Activated T-helper 17 cell treated with anti-CD3 and anti-CD28 coated beads, Interleukin-2, amount 50 U/mL, for 72 hours (primary cell): ENCODE results near the gene C12orf57. TPM values are rescaled to one million over a fixed set of nuclear protein-coding genes. Genes with fewer than 3 reads are reported as not detected.
A peak's percentile ranks its signal among the peaks of the same experiment; 100 is the strongest.

Source experiments
- ATAC-seq: fragments of 150-1000 bp; cut with Tn5 transposase; replicated peaks from 2 replicates; pipeline ENCODE4 v1.10.0; 2021; ENCODE audit warnings: mild to moderate bottlenecking, moderate library complexity
- H3K27ac Mint-ChIP-seq: one replicate; pipeline ENCODE4 v1.8.0; 2022; ENCODE audit warnings: mixed read lengths
- H3K27me3 Mint-ChIP-seq: one replicate; pipeline ENCODE4 v1.8.0; 2022; ENCODE audit warnings: mixed read lengths
- H3K36me3 Mint-ChIP-seq: one replicate; pipeline ENCODE4 v1.8.0; 2022; ENCODE audit warnings: low read depth, mild to moderate bottlenecking, mixed read lengths
- H3K4me1 Mint-ChIP-seq: one replicate; pipeline ENCODE4 v1.8.0; 2022; ENCODE audit warnings: mixed read lengths
- H3K4me3 Mint-ChIP-seq: one replicate; pipeline ENCODE4 v1.8.0; 2022; ENCODE audit warnings: mild to moderate bottlenecking, mixed read lengths
- H3K9me3 Mint-ChIP-seq: one replicate; pipeline ENCODE4 v1.8.0; 2022; ENCODE audit warnings: mixed read lengths
- total RNA-seq, 2 donors: library from RNA; stranded (reverse); gene quantifications; one replicate each; pipeline ENCODE4 v1.2.3, GENCODE V29; 2022

C12orf57 gene
- total RNA-seq, 2 donors from 2014 or later: 192 to 307 TPM

- ATAC-seq: no peak
- H3K36me3 Mint-ChIP-seq: peaks cover 86% of the 10 kb centered on the region
- peaks cover 47% of the 10 kb centered on the region for H3K4me1 Mint-ChIP-seq
- peak overlapping the region; percentile 95 for H3K27ac Mint-ChIP-seq
- H3K9me3 Mint-ChIP-seq: no peaks in the 10 kb centered on the region
- peak overlapping the region; percentile 87 for H3K4me3 Mint-ChIP-seq
- H3K27me3 Mint-ChIP-seq: no peaks in the 10 kb centered on the region
Observed at GRCh38 chr12:6959805-6960592, 16.2 kb downstream of the C12orf57 start.

GRCh38 chr12:6960593-6961277 is 16.9 kb downstream of the C12orf57 start:
- no peaks in the 10 kb centered on the region for H3K9me3 Mint-ChIP-seq
- peaks cover 52% of the 10 kb centered on the region for H3K4me1 Mint-ChIP-seq
- H3K27me3 Mint-ChIP-seq: no peaks in the 10 kb centered on the region
- peak; percentile 40 for ATAC-seq
- peaks cover 86% of the 10 kb centered on the region for H3K36me3 Mint-ChIP-seq
- H3K27ac Mint-ChIP-seq: peak overlapping the region; percentile 95
- peak overlapping the region; percentile 87 for H3K4me3 Mint-ChIP-seq

- peaks cover 86% of the 10 kb centered on the region for H3K36me3 Mint-ChIP-seq
- peak; percentile 79 for ATAC-seq
- H3K27me3 Mint-ChIP-seq: no peaks in the 10 kb centered on the region
- H3K4me1 Mint-ChIP-seq: peaks cover 47% of the 10 kb centered on the region
- H3K27ac Mint-ChIP-seq: peak overlapping the region; percentile 95
- peak overlapping the region; percentile 87 for H3K4me3 Mint-ChIP-seq
- H3K9me3 Mint-ChIP-seq: no peaks in the 10 kb centered on the region
Observed at GRCh38 chr12:6961278-6961694, 17.5 kb downstream of the C12orf57 start.

GRCh38 chr12:6961695-6962284 is 18.0 kb downstream of the C12orf57 start:
- Mint-ChIP-seq H3K36me3 (peaks cover 86% of the 10 kb centered on the region), H3K27me3 (no peaks in the 10 kb centered on the region), H3K9me3 (no peaks in the 10 kb centered on the region), H3K27ac (peak overlapping the region; percentile 95), H3K4me3 (peak overlapping the region; percentile 87), H3K4me1 (peaks cover 42% of the 10 kb centered on the region)
- ATAC-seq: peak; percentile 29

- no peak for ATAC-seq
- peaks cover 86% of the 10 kb centered on the region for H3K36me3 Mint-ChIP-seq
Observed at GRCh38 chr12:6962285-6963015, 18.6 kb downstream of the C12orf57 start.

GRCh38 chr12:6963016-6963731 is 19.4 kb downstream of the C12orf57 start:
- Mint-ChIP-seq H3K4me3 (peak overlapping the region; percentile 87), H3K36me3 (peaks cover 86% of the 10 kb centered on the region)

More at GRCh38 chr12:6962285-6963015, 18.6 kb downstream of the C12orf57 start:
- Mint-ChIP-seq H3K27me3 (no peaks in the 10 kb centered on the region), H3K4me1 (peaks cover 36% of the 10 kb centered on the region), H3K27ac (peak overlapping the region; percentile 95), H3K4me3 (peak overlapping the region; percentile 87), H3K9me3 (no peaks in the 10 kb centered on the region)

GRCh38 chr12:6963791-6964413 is 20.1 kb downstream of the C12orf57 start:
- ATAC-seq: no peak
- no peak overlapping the region for H3K4me3 Mint-ChIP-seq
- H3K9me3 Mint-ChIP-seq: no peaks in the 10 kb centered on the region
- H3K4me1 Mint-ChIP-seq: peaks cover 31% of the 10 kb centered on the region
- no peak overlapping the region for H3K27ac Mint-ChIP-seq
- H3K27me3 Mint-ChIP-seq: no peaks in the 10 kb centered on the region
- H3K36me3 Mint-ChIP-seq: peaks cover 86% of the 10 kb centered on the region

More at GRCh38 chr12:6963016-6963731, 19.4 kb downstream of the C12orf57 start:
- Mint-ChIP-seq H3K27ac (no peak overlapping the region), H3K4me1 (peaks cover 35% of the 10 kb centered on the region), H3K9me3 (no peaks in the 10 kb centered on the region), H3K27me3 (no peaks in the 10 kb centered on the region)
- no peak for ATAC-seq

GRCh38 chr12:6964605-6965025 is 20.8 kb downstream of the C12orf57 start:
- H3K4me1 Mint-ChIP-seq: peaks cover 29% of the 10 kb centered on the region
- peak overlapping the region; percentile 84 for H3K27ac Mint-ChIP-seq
- peak overlapping the region; percentile 51 for H3K4me3 Mint-ChIP-seq
- H3K36me3 Mint-ChIP-seq: peaks cover 86% of the 10 kb centered on the region
- H3K9me3 Mint-ChIP-seq: no peaks in the 10 kb centered on the region
- no peak for ATAC-seq
- no peaks in the 10 kb centered on the region for H3K27me3 Mint-ChIP-seq

GRCh38 chr12:6965026-6965661 is 21.3 kb downstream of the C12orf57 start:
- Mint-ChIP-seq H3K9me3 (no peaks in the 10 kb centered on the region), H3K27me3 (no peaks in the 10 kb centered on the region), H3K36me3 (peaks cover 86% of the 10 kb centered on the region), H3K4me1 (peaks cover 28% of the 10 kb centered on the region), H3K27ac (peak overlapping the region; percentile 84), H3K4me3 (peak overlapping the region; percentile 51)
- peak; percentile 45 for ATAC-seq

- no peak for ATAC-seq
- H3K4me3 Mint-ChIP-seq: peak overlapping the region; percentile 51
- H3K27ac Mint-ChIP-seq: peak overlapping the region; percentile 84
- peaks cover 86% of the 10 kb centered on the region for H3K36me3 Mint-ChIP-seq
- peaks cover 28% of the 10 kb centered on the region for H3K4me1 Mint-ChIP-seq
- no peaks in the 10 kb centered on the region for H3K9me3 Mint-ChIP-seq
- H3K27me3 Mint-ChIP-seq: no peaks in the 10 kb centered on the region
Observed at GRCh38 chr12:6965714-6966113, 21.9 kb downstream of the C12orf57 start.

GRCh38 chr12:6966351-6966750 is 22.5 kb downstream of the C12orf57 start:
- Mint-ChIP-seq H3K36me3 (peaks cover 84% of the 10 kb centered on the region), H3K4me3 (peak overlapping the region; percentile 51), H3K27me3 (no peaks in the 10 kb centered on the region), H3K27ac (peak overlapping the region; percentile 84), H3K4me1 (peaks cover 25% of the 10 kb centered on the region), H3K9me3 (no peaks in the 10 kb centered on the region)
- ATAC-seq: no peak

- no peak for ATAC-seq
Observed at GRCh38 chr12:6967651-6968100, 23.9 kb downstream of the C12orf57 start.

GRCh38 chr12:6968426-6968825 is 24.6 kb downstream of the C12orf57 start:
- H3K9me3 Mint-ChIP-seq: no peaks in the 10 kb centered on the region
- H3K4me3 Mint-ChIP-seq: peak overlapping the region; percentile 93
- H3K36me3 Mint-ChIP-seq: peaks cover 95% of the 10 kb centered on the region
- peaks cover 24% of the 10 kb centered on the region for H3K4me1 Mint-ChIP-seq
- peak overlapping the region; percentile 96 for H3K27ac Mint-ChIP-seq
- ATAC-seq: no peak
- H3K27me3 Mint-ChIP-seq: no peaks in the 10 kb centered on the region

More at GRCh38 chr12:6967651-6968100, 23.9 kb downstream of the C12orf57 start:
- H3K27ac Mint-ChIP-seq: no peak overlapping the region
- H3K4me3 Mint-ChIP-seq: no peak overlapping the region
- no peaks in the 10 kb centered on the region for H3K9me3 Mint-ChIP-seq
- no peaks in the 10 kb centered on the region for H3K27me3 Mint-ChIP-seq
- H3K36me3 Mint-ChIP-seq: peaks cover 88% of the 10 kb centered on the region
- peaks cover 24% of the 10 kb centered on the region for H3K4me1 Mint-ChIP-seq
